ENCODE measurements around the gene CEP70.
A peak's percentile ranks its signal among the peaks of the same experiment; 100 is the strongest.
"Not testable (repeated sequence)": the region's sequence is repeated elsewhere in the genome, so short reads cannot be mapped to it uniquely, and the experiment has no call there.

The CEP70 gene

GRCh38 chr3:138494607-138494929, 99.5 kb downstream of the CEP70 start:
- DNase-seq (ENCODE audit: low read depth), result no peak
- H3K4me3 ChIP-seq (ENCODE audit: low read depth, low read length), result no peak overlapping the region
- TF ChIP-seq, protein P1, sequence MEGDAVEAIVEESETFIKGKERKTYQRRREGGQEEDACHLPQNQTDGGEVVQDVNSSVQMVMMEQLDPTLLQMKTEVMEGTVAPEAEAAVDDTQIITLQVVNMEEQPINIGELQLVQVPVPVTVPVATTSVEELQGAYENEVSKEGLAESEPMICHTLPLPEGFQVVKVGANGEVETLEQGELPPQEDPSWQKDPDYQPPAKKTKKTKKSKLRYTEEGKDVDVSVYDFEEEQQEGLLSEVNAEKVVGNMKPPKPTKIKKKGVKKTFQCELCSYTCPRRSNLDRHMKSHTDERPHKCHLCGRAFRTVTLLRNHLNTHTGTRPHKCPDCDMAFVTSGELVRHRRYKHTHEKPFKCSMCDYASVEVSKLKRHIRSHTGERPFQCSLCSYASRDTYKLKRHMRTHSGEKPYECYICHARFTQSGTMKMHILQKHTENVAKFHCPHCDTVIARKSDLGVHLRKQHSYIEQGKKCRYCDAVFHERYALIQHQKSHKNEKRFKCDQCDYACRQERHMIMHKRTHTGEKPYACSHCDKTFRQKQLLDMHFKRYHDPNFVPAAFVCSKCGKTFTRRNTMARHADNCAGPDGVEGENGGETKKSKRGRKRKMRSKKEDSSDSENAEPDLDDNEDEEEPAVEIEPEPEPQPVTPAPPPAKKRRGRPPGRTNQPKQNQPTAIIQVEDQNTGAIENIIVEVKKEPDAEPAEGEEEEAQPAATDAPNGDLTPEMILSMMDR (IDR thresholded peaks at IDR 0.05; ENCODE audit: low read depth, low read length, missing control alignments), result no peak
- in situ Hi-C loops (cut with HindIII; ENCODE audit: low sequenced_read_pairs), result no loop called here

DNA sequence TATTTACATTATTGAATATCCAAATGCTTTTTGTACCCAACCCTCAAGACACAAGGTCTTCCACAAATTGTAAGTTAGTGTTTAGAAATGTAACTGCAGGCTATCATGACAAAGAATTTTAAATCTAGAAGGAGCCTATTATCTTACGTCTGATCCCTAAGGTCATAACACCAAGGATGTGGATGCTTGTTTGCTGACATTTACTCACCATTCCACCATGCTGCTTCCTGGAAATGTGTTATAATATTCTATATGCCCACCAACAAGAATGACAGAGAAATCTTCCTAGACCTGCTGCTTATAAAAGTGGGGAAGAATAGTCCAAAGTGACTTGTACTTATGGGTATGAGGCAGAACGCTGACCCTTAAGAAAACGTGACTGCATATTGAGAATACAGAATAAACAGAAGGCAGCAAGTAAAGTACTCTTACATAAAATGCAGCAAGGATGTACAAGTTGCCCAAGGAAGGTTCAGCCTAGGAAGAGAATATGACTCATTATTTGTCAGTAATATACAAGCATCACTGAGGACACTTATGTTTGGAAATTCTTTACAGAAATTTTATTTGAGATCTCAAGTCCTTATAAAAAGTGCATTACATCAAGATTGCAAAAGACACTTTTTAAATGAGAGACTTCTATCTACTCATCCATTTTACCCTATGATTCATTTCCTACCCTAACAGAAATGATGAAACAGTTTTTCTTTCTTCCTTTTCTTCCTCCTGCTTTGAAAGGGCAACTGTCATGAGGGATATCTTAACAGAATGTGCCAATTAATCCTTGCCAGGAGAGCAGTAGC, 100.1 kb downstream of the CEP70 start:
- TF ChIP-seq, protein P1 (IDR thresholded peaks at IDR 0.05; ENCODE audit: low read depth, low read length, missing control alignments), result no peak
- in situ Hi-C loops (cut with HindIII; ENCODE audit: low sequenced_read_pairs), result no loop called here
- no peak for DNase-seq (ENCODE audit: low read depth)
- no peak overlapping the region for H3K4me3 ChIP-seq (ENCODE audit: low read depth, low read length)

- H3K4me3 ChIP-seq (ENCODE audit: low read depth, low read length), result no peak overlapping the region
- DNase-seq (ENCODE audit: low read depth), result no peak
- in situ Hi-C loops (cut with HindIII; ENCODE audit: low sequenced_read_pairs), result no loop called here
- TF ChIP-seq, protein P1 (IDR thresholded peaks at IDR 0.05; ENCODE audit: low read depth, low read length, missing control alignments), result no peak
Observed at GRCh38 chr3:138492980-138493675, 100.9 kb downstream of the CEP70 start.

DNA sequence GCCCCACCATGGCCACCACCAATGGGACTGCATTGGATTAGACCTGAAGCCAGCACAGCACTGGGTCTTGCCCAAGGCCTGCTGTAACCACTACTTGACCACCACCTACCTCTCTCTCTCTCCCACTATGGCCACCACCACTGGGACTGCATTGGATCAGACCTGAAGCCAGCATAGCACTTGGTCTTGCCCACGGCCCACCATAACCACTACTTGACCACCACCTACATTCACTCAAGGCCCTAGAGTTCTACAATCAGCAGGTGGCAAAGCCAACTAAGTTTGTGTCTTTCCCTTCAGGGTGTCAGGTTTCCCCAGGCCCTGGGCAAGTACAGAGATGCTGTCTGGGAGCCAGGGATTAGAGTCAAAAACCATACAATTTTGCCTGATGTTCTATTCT, 102.1 kb downstream of the CEP70 start:
- DNase-seq (ENCODE audit: low read depth), result no peak
- TF ChIP-seq, protein P1 (IDR thresholded peaks at IDR 0.05; ENCODE audit: low read depth, low read length, missing control alignments), result no peak
- in situ Hi-C loops (cut with HindIII; ENCODE audit: low sequenced_read_pairs), result no loop called here
- H3K4me3 ChIP-seq (ENCODE audit: low read depth, low read length), result no peak overlapping the region

- H3K4me3 ChIP-seq (ENCODE audit: low read depth, low read length); in situ Hi-C loops (cut with HindIII; ENCODE audit: low sequenced_read_pairs); DNase-seq (ENCODE audit: low read depth): not testable (repeated sequence)
Observed at GRCh38 chr3:138486580-138486979, 107.5 kb downstream of the CEP70 start.

DNA sequence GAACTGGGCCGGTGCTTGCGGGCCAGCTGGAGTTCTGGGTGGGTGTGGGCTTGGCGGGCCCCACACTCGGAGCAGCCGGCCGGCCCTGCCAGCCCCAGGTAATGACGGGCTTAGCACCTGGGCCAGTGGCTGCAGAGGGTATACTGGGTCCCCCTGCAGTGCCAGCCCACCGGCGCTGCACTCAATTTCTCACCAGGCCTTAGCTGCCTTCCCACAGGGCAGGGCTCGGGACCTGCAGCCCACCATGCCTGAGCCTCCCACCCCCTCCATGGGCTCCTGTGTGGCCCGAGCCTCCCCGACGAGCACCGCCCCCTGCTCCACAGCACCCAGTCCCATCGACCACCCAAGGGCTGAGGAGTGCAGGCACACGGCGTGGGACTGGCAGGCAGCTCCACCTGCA, 109.4 kb downstream of the CEP70 start:
- DNase-seq (ENCODE audit: low read depth); in situ Hi-C loops (cut with HindIII; ENCODE audit: low sequenced_read_pairs); H3K4me3 ChIP-seq (ENCODE audit: low read depth, low read length): not testable (repeated sequence)

- no peak overlapping the region for H3K4me3 ChIP-seq (ENCODE audit: low read depth, low read length)
- TF ChIP-seq, protein P1 (IDR thresholded peaks at IDR 0.05; ENCODE audit: low read depth, low read length, missing control alignments), result peak; percentile 91
- DNase-seq (ENCODE audit: low read depth), result peak; percentile 9
- in situ Hi-C loops (cut with HindIII; ENCODE audit: low sequenced_read_pairs), result no loop called here
Observed at GRCh38 chr3:138479438-138479863, 114.6 kb downstream of the CEP70 start.
